Stimulated activated CD4-positive, alpha-beta T cell treated with anti-CD3 and anti-CD28 coated beads, Interleukin-1b, Interleukin-23, amount 100 ng/mL, for 48 hours (primary cell): ENCODE results near the gene LRFN5.
"Not testable (repeated sequence)": the region's sequence is repeated elsewhere in the genome, so short reads cannot be mapped to it uniquely, and the experiment has no call there.

Experiments
- DNase-seq: peaks from one replicate; pipeline ENCODE4 v3.0.0-alpha.2; 2020

Gene LRFN5

GRCh38 chr14:41606532-41607303 is at the start of gene LRFN5:
TSS of gene LRFN5 (plus strand) at chr14:41606876.
- DNase-seq = no peak

GRCh38 chr14:41558490-41558889 is 48.2 kb upstream of the LRFN5 start:
- no peak for DNase-seq

DNA sequence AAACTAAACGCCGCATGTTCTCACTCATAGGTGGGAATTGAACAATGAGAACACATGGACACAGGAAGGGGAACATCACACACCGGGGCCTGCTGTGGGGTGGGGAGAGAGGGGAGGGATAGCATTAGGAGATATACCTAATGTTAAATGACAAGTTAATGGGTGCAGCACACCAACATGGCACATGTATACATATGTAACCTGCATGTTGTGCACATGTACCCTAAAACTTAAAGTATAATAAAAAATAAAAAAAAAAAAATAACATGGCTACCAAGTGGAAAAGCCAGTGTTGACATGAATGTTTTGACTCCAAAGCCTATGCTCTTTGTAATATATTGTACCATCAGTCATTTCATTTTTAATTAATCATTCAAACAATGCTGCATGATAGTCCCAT is 39.8 kb upstream of the LRFN5 start:
- DNase-seq = not testable (repeated sequence)

- no peak for DNase-seq
These were observed 37.7 kb upstream of the LRFN5 start for GRCh38 chr14:41568979-41569378.

DNA sequence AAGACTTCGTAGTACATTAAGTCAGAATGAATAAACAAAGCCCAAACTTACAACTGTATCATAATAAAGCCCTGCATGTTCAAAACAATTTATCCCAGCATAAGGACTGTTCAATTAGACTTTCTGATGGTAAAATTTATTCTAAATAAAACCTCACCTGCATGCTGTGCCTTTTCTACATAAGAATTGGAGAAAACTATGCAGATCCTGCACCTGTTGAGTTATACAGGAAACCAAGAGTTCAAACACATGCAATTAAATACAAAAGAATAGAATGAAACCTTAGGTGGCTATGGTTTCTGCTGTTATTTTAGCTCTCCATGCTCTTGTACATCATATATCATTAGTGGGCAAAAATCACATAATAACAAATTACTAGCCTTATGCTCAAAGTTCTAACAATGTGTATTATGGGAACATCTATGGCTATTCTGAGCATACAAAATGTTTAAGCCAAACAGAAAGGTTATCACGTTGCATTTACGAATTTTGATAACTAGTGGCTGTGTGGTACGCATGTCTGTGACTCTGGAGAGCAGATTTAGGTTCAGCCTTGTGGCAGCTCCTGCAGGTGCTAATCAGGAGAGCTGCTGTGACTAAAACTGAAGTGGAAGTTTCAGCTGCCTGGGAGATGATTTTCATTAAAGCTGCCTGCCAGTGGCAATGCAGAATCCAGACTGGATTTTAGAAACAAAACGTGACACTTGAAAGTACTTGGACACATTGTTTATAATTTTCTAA is 36.1 kb upstream of the LRFN5 start:
- no peak for DNase-seq

GRCh38 chr14:41586237-41586636 is 20.4 kb upstream of the LRFN5 start:
- no peak for DNase-seq

GRCh38 chr14:41597647-41598046 is 9.0 kb upstream of the LRFN5 start:
- DNase-seq = no peak

- not testable (repeated sequence) for DNase-seq
These were observed 6.8 kb upstream of the LRFN5 start for GRCh38 chr14:41599805-41600385.

DNA sequence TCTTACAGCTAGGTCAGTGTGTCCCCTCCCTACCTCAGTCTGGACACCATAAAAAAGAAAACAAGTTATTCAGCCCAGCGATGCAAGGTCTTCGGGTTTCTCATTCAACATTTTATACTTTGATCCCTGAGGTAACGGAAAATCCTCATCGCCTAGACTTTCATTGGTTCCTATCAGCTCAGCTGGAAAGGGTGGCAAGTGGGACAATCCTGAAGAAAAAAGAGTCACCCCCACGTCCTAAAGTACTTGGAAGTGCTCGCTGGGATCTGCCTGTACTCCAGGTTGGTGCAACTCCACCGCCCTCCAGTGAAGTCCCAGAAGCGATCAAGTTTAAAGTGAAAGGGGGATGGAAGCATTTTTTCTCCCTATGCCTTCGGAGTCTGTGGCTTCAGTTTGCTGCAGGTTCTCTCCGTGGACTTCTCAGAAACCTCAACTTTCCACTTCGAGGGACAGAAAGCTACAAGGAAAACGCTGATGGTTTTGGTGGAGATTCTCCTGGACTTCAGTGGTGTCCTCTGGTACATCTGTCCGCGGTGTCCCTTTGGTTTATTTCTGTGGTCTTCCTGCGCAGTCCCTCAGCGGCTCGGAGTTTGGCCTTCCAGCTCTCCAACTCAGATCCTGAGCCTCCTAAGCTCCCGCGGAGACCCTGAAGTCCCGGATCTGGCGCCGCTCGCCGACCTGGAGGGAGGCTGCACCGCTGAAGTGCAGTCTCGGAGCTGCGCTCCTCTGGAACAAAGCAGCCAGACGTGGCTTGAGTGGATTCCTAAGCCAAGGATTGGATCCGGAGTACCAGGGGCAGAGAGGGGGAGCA is 1.8 kb upstream of the LRFN5 start:
- no peak for DNase-seq

- no peak for DNase-seq
These were observed 960 bp upstream of the LRFN5 start for GRCh38 chr14:41605550-41606281.

DNA sequence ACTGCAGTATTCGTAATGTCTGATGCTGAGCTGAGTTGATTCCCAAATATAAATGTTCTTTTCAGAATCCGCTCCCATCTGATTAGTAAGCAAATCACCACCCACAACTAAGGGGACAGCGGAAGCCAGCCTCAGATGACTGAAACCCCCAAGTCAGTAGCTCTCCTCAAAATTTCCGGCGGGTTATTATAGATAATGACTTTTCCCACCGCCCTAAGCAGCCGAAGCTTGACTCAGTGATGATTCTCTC is 469 bp upstream of the LRFN5 start:
- DNase-seq = no peak

DNA sequence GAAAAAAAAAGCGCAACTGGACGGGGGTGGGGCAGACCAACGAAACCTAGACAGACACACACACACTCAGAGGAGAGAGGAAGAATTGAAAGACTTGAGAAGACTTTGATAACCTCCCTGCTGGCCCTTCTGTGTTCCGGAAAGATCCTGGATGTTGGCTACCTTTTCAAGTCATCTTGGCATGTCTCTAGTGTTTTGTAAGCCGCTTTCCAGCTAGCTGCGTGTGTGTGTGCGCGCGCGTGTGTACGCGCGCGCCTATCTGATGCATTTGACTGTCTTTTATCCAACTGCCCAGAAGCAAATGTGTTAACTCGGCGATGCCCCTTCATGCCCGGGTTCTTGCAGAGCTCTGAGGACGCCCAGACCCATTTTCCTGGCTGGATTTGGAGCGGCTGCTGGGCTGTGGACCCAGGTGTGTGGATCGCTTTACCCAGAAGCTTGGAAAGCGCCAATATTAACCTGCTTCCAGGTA is 664 bp downstream of the LRFN5 start:
- DNase-seq = no peak

DNA sequence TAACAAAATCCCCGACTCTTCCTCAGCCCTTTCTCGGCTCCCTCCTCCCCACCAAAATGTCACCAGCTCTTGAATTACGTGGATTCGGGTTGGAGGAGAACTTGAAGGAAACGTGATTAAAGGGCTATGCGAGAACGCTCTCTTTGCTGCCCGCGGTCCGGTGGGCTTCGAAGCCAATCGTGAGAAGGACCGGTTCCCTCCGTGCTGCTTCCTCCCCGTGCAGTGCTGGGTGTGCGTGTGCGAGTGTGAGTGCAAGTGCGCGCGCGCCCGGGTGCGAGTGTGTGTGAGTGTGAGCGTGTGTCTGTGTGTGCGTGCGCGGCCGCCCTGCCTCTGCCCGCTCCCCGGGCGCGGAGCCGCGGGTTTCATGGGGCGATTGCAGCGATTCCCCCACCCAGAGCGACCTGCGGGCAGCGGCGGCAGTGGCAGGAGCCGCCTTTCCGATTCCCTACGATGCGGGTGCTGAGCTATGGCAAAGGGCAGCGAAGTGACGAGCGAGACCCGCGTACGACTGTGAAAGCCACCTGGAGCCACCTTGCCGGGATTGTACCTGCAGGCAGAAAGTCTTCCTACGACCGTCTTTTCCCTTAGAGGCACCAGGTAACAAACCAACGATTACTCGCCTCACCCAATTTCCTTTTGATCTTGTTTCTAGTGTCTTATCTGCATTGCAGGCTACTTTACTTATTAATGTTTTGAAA is 1.4 kb downstream of the LRFN5 start:
- no peak for DNase-seq

- DNase-seq = no peak
These were observed 2.2 kb downstream of the LRFN5 start for GRCh38 chr14:41608681-41609390.

GRCh38 chr14:41609704-41610183 is 3.1 kb downstream of the LRFN5 start:
- DNase-seq = no peak

DNA sequence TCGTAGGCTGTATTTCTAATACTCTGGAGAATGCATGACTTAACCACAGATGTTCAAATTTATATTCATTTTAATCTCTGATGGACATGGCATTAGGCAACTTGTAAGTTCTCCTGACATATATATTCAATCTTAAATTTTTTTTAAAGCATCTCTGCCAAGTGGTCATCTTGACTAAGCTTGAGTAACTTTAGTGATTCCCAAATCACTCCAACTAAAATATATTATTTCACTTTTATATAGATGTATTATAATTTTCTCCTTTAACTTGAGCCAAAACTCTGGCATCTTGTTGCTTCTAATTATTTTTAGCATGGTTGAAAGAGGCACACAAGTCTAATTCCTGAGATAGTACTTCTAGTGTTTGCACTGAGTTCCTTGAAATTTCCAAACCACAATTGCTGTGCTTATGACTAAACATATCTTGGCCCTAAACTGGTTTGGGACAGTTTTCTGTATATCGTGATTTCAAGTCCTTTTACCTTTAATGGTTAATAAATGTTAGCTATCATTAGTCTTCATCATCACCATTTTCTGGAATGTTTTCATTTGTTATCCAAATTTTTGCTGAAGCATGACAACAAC is 8.4 kb downstream of the LRFN5 start:
- DNase-seq = no peak

DNA sequence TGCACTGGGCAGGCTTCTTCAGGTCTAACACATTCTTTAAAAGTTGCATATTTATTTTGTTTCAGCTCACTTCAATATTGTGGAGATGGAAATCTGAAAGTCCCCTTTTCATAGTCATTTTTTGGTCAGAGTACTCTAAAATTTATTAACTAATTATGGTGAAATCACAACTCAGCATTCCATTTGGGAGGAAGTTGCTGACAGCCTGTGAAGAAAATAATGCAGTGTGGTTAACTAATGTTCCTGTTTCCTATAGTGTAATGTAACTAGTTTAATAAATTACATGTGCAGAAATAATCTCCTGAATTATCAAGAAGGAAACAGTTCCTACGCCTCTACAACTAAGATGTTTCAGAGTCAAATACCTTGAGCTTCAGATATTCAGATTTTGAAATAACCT is 17.1 kb downstream of the LRFN5 start:
- DNase-seq = no peak

GRCh38 chr14:41629876-41630275 is 23.2 kb downstream of the LRFN5 start:
- no peak for DNase-seq

GRCh38 chr14:41634286-41634685 is 27.6 kb downstream of the LRFN5 start:
- no peak for DNase-seq

DNA sequence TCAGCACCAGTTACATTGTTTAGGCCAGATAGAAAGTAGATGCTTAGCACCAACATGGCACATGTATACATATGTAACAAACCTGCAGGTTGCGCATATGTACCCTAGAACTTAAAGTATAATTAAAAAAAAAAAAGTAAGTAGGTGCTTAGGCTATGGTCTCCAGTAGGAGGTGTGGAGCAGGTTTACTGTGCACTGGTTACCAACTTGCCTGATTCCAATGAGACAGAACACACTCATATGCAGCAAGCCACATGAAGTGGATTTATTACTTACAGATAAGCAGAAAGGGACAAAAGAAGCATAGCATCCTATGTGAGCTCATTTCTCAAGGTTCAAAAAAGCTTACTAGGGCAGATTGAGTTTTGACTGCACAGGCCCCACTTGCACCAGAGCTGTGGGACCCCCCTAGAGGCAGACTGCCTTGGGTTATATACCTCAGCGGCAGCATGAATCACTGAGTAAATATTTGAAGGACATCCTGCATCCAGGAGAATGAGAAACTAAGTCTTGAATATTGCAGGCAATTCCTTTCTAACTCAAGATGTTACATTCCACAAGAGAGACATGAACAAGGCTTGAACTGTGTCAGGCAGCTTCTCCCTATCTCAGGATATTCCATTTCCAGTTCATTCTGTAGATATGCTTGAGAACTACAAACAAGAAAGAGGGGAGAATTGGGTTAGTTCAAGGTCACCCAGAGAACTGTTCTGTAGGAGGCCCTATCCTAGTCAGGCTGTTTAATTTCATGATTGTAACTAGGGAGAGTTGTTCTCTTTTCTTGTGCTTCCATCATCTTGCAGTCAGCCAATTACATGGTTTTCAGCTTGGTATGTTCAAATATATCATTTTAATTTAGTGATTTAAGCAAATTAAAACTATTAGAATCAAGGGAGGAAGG is 30.1 kb downstream of the LRFN5 start:
- no peak for DNase-seq
